ENCODE measurements around the gene MRPS18A.

The MRPS18A gene

GRCh38 chr6:43683708-43684455 is 3.7 kb downstream of the MRPS18A start:
- H3K4me1 ChIP-seq (ENCODE audit: control insufficient read depth, insufficient read depth, low read depth, low read length) = no peaks in the 10 kb centered on the region
- no peak overlapping the region for H2AK5ac ChIP-seq (ENCODE audit: low read length, severe bottlenecking)
- H3K4me2 ChIP-seq (ENCODE audit: low read length, poor library complexity, severe bottlenecking) = no peak overlapping the region
- H3K27me3 ChIP-seq (ENCODE audit: control insufficient read depth in 1 of 2, insufficient read depth in 1 of 2, low read length in 2 of 2) = no peaks in the 10 kb centered on the region
- no peak overlapping the region for H2BK120ac ChIP-seq (ENCODE audit: low read depth, low read length)
- peaks cover 20 to 24% of the 10 kb centered on the region in 2 experiments for H3K36me3 ChIP-seq (ENCODE audit: control insufficient read depth in 1 of 2, insufficient read depth in 2 of 2, low read depth in 1 of 2, low read length in 2 of 2)
- H2BK5ac ChIP-seq (ENCODE audit: low read depth, low read length, poor library complexity, severe bottlenecking) = no peak overlapping the region
- H4K91ac ChIP-seq (ENCODE audit: low read length) = no peak overlapping the region
- H3K9me3 ChIP-seq (ENCODE audit: control insufficient read depth, low read length) = no peaks in the 10 kb centered on the region
- H3K27ac ChIP-seq (ENCODE audit: low read length, poor library complexity, severe bottlenecking) = no peak overlapping the region
- H3K14ac ChIP-seq (ENCODE audit: low read length in 2 of 2) = no peak overlapping the region
- no peak overlapping the region for H2BK12ac ChIP-seq (ENCODE audit: low read length in 2 of 2)
- no peak overlapping the region for H2AFZ ChIP-seq (ENCODE audit: low read depth, low read length)
- H2BK15ac ChIP-seq (ENCODE audit: low read depth, poor library complexity, severe bottlenecking) = no peak overlapping the region
- H3K4me3 ChIP-seq (ENCODE audit: insufficient read depth in 1 of 2, low read depth in 1 of 2, low read length in 2 of 2) = no peak overlapping the region
- DNase-seq = no peak
- H4K8ac ChIP-seq (ENCODE audit: low read length) = no peak overlapping the region
- H3K79me1 ChIP-seq (replicated peaks; ENCODE audit: low read length, poor library complexity, severe bottlenecking) = peaks cover 46% of the 10 kb centered on the region
- H3K23ac ChIP-seq (ENCODE audit: low read length in 2 of 2) = no peak overlapping the region
- H3K18ac ChIP-seq (ENCODE audit: low read depth in 1 of 2, low read length in 2 of 2) = no peak overlapping the region
- WGBS = 96% methylated on average over 1 of the region's 1 CpG
- no peak overlapping the region for H3K4ac ChIP-seq (ENCODE audit: low read depth in 1 of 2, low read length in 2 of 2)
- H3K9ac ChIP-seq (ENCODE audit: low read length) = no peak overlapping the region

- H3K27ac ChIP-seq (ENCODE audit: low read length, poor library complexity, severe bottlenecking) = no peak overlapping the region
Observed at GRCh38 chr6:43682724-43683429, 4.7 kb downstream of the MRPS18A start.

GRCh38 chr6:43681303-43681702 is 6.3 kb downstream of the MRPS18A start:
- H3K14ac ChIP-seq (ENCODE audit: low read length in 2 of 2) = no peak overlapping the region
- WGBS = 96% methylated on average over 5 of the region's 5 CpGs
- no peak overlapping the region for H3K4me2 ChIP-seq (ENCODE audit: low read length, poor library complexity, severe bottlenecking)
- no peak overlapping the region for H2BK5ac ChIP-seq (ENCODE audit: low read depth, low read length, poor library complexity, severe bottlenecking)
- H2BK120ac ChIP-seq (ENCODE audit: low read depth, low read length) = no peak overlapping the region
- no peak for DNase-seq
- no peak overlapping the region for H3K4me3 ChIP-seq (ENCODE audit: insufficient read depth in 1 of 2, low read depth in 1 of 2, low read length in 2 of 2)
- H3K4me1 ChIP-seq (ENCODE audit: control insufficient read depth, insufficient read depth, low read depth, low read length) = no peaks in the 10 kb centered on the region
- peaks cover 60% of the 10 kb centered on the region for H3K79me1 ChIP-seq (replicated peaks; ENCODE audit: low read length, poor library complexity, severe bottlenecking)
- no peaks in the 10 kb centered on the region for H3K27me3 ChIP-seq (ENCODE audit: control insufficient read depth in 1 of 2, insufficient read depth in 1 of 2, low read length in 2 of 2)
- peaks cover 44 to 46% of the 10 kb centered on the region in 2 experiments for H3K36me3 ChIP-seq (ENCODE audit: control insufficient read depth in 1 of 2, insufficient read depth in 2 of 2, low read depth in 1 of 2, low read length in 2 of 2)
- no peak overlapping the region for H4K8ac ChIP-seq (ENCODE audit: low read length)
- no peak overlapping the region for H2AK5ac ChIP-seq (ENCODE audit: low read length, severe bottlenecking)
- H3K4ac ChIP-seq (ENCODE audit: low read depth in 1 of 2, low read length in 2 of 2) = no peak overlapping the region
- no peak overlapping the region for H2AFZ ChIP-seq (ENCODE audit: low read depth, low read length)
- no peak overlapping the region for H3K18ac ChIP-seq (ENCODE audit: low read depth in 1 of 2, low read length in 2 of 2)
- H3K9me3 ChIP-seq (ENCODE audit: control insufficient read depth, low read length) = no peaks in the 10 kb centered on the region
- no peak overlapping the region for H2BK15ac ChIP-seq (ENCODE audit: low read depth, poor library complexity, severe bottlenecking)
- no peak overlapping the region for H3K27ac ChIP-seq (ENCODE audit: low read length, poor library complexity, severe bottlenecking)
- no peak overlapping the region for H2BK12ac ChIP-seq (ENCODE audit: low read length in 2 of 2)
- H3K9ac ChIP-seq (ENCODE audit: low read length) = no peak overlapping the region
- no peak overlapping the region for H4K91ac ChIP-seq (ENCODE audit: low read length)
- no peak overlapping the region for H3K23ac ChIP-seq (ENCODE audit: low read length in 2 of 2)

More at GRCh38 chr6:43682724-43683429, 4.7 kb downstream of the MRPS18A start:
- Histone ChIP-seq H3K27me3 (ENCODE audit: control insufficient read depth in 1 of 2, insufficient read depth in 1 of 2, low read length in 2 of 2) (no peaks in the 10 kb centered on the region), H2BK12ac (ENCODE audit: low read length in 2 of 2) (peak overlapping the region in 1 of 2 experiments; percentile 5), H2AK5ac (ENCODE audit: low read length, severe bottlenecking) (no peak overlapping the region), H3K4ac (ENCODE audit: low read depth in 1 of 2, low read length in 2 of 2) (no peak overlapping the region), H3K18ac (ENCODE audit: low read depth in 1 of 2, low read length in 2 of 2) (no peak overlapping the region), H3K79me1 (replicated peaks; ENCODE audit: low read length, poor library complexity, severe bottlenecking) (peaks cover 49% of the 10 kb centered on the region), H4K8ac (ENCODE audit: low read length) (no peak overlapping the region), H3K23ac (ENCODE audit: low read length in 2 of 2) (no peak overlapping the region), H3K14ac (ENCODE audit: low read length in 2 of 2) (no peak overlapping the region), H2AFZ (ENCODE audit: low read depth, low read length) (no peak overlapping the region), H2BK15ac (ENCODE audit: low read depth, poor library complexity, severe bottlenecking) (no peak overlapping the region), H3K36me3 (ENCODE audit: control insufficient read depth in 1 of 2, insufficient read depth in 2 of 2, low read depth in 1 of 2, low read length in 2 of 2) (peaks cover 30% of the 10 kb centered on the region in 2 experiments), H3K4me3 (ENCODE audit: insufficient read depth in 1 of 2, low read depth in 1 of 2, low read length in 2 of 2) (no peak overlapping the region), H2BK120ac (ENCODE audit: low read depth, low read length) (no peak overlapping the region), H3K4me1 (ENCODE audit: control insufficient read depth, insufficient read depth, low read depth, low read length) (no peaks in the 10 kb centered on the region), H3K4me2 (ENCODE audit: low read length, poor library complexity, severe bottlenecking) (no peak overlapping the region), H4K91ac (ENCODE audit: low read length) (no peak overlapping the region), H3K9me3 (ENCODE audit: control insufficient read depth, low read length) (no peaks in the 10 kb centered on the region), H2BK5ac (ENCODE audit: low read depth, low read length, poor library complexity, severe bottlenecking) (no peak overlapping the region), H3K9ac (ENCODE audit: low read length) (no peak overlapping the region)
- 82% methylated on average over 5 of the region's 8 CpGs for WGBS
- DNase-seq = no peak
